NCI-H2227 (cell line): ENCODE data around the gene LRRK1.

Source experiments
- DNase-seq: peaks from one replicate; lab custom pipeline; 2025; ENCODE audit not compliant: unreplicated experiment; lab: John Stamatoyannopoulos, UW

The LRRK1 gene

DNA sequence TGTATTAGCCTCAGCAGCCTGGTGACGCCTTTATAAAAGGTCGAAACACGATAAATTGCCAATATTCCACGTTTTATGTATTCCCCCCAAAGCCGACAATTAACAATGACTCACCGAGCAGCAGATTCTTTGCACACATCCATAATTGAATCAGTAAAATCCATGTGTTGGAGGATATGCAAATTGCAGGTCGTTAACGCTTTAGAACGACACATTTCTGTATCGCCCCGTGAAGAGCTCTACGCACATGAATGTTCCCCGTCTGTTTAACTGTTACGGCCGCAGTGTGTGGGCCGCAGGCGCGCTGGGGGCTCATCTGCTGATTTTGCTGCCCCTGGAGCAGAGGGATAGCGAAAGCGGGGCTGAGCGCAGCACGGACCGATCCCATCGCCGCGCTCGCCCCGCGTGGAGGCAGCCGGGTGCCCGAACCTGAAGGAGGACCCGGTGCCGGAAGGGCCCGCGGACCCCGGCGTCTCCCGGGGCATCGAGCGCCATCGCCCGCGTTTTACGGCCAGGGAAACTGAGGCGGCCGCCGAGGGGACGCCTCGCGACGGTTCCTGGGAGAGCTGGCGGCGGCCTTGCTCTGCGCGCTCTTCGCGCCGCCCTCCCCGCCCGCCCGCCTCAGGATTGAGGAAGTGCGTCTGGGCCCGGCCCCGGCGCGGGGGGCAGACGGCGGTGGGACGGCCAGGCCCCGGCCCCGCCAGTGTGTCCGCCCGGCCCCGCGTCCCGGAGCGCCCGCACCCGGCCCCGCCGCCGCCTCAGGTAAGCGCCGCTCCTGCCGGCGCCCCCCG, at the start of gene LRRK1:
TSS of gene LRRK1 (plus strand) at position 668 of the 791 bp plus-strand sequence. CDS start 5,276 bp downstream, outside the sequence.
- DNase-seq: no peak

DNA sequence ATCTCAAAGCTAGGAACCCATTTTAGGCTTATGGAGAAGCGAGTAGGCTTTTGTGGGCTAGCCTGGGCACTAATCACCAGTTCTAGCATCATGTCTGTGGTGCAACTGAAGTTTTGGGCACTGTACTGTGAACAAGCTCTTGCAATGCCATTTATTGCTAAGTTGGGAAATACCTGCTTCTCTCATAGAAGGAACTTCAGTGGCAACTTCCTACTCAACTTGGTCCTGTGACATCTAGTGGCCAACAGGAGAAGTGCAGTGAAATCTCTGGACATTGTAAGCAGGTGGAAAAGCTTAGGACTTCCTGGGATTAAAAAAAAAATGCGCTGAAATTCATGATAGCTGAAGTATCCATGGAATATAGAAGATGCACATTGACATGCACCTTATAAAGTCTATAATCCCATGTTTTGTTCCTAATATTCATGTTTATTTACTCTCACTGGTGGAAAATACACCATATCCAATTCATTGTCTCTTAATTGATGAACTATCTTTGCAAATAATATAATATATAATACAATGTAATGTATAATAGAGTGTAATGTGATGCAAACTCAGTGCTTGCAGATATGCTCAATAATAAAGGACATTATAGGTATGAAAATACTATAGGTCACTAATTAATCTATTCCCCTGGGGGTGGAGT, 46.0 kb upstream of the LRRK1 start:
- DNase-seq: peak; percentile 63

DNA sequence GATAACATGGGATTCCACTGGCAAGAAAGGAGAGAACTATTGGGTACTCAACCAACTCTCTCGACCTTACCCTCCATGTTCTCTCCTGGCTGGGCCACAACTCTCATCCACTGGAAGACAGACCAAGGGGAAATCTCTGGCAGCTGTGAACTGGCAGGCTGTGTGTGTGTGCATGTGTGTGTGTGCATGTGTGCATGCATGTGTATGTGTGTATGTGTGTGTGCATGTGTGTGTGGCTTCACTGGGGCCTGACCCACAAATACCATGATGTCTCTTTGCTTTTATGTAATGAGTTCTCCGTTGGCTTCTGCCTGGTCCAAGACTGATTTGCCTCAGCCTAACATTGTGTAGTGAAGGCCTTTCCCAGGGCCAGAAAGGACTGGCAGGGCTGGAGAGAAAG, 43.7 kb upstream of the LRRK1 start:
- DNase-seq: no peak

DNA sequence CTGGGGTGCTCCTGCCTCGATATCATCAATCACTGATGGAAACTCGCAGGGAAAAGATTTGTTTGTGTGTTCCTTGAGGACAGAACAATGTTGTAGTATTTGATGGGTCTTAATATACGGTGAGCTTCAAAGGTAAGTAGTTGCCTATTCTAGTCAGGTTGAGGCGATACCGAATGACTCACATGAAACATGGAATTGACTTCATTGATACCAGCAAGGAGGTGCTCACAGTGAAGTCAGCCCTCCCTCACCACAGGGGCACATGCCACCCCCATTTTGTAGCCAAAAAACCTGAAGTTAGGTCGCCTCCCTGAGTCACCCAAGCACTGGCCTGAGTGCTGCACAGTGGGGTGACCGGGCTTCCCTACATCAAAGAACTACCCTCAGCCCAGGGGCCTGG, 43.2 kb upstream of the LRRK1 start:
- DNase-seq: no peak

GRCh38 chr15:100877551-100877950, 41.6 kb upstream of the LRRK1 start:
- DNase-seq: no peak

- no peak for DNase-seq
Measured at GRCh38 chr15:100878130-100878529, 41.0 kb upstream of the LRRK1 start.

DNA sequence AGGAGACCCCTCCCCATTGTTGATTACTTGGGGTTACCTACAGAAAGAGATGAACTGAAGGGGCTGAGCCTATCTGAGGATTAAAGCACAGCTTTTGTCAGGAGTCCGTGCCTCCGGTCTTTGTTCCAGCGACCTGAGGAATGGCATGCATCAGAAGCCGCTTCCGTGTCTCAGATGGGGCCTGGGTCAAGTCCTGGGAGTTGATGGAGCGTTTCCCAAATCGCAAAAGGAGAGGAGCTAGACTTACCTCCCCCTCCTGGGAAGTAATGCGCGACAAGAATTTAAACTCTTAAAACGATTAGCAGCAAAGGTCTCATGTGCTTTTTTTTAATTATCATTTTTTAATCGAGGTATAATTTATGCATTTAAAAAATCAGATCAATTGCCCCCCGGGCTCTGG, 40.5 kb upstream of the LRRK1 start:
- DNase-seq: no peak

GRCh38 chr15:100879061-100879463, 40.1 kb upstream of the LRRK1 start:
- no peak for DNase-seq

GRCh38 chr15:100879464-100880138, 39.6 kb upstream of the LRRK1 start, which contains the start of gene ALDH1A3:
Gene ALDH1A3 (plus strand): TSS chr15:100879831. CDS start chr15:100879908, 77 bp downstream.
- DNase-seq: no peak

DNA sequence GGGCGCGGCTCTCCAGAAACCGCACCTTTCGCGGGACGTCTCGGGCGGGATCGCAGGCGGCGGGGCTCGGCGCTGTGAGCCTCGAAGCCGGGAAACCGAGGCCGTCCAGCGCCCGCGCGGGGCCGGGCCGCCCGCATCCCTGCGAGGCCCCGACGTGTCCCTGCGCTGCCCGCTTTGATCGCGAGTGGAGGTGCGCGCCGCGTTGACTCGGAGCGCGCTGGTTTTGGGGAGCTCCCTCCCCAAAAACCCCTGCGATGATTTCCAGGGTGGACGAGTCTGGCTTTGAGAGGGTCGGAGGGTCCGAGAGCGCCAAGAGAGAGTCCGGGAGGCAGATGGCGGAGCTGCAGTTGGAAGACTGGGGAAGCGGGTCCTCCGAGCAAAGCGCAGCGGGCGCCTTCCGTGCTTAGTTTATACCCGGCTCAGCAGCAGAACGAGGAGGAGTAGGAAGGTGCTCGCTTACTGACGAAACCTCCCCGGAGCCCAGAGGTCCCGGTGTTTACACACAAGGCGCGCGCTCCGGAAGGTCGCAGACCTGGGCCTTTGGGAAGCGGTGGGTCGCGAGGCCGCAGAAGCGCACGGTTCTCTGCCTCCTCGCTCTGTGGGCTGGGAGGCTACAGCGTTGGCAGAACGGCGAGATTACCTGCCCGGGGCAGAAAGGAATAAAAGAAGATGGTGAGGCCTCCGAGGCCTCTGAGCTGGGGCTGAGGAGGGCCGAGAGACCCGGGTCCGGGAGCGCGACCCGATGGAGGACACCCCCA, 38.8 kb upstream of the LRRK1 start:
- DNase-seq: no peak

DNA sequence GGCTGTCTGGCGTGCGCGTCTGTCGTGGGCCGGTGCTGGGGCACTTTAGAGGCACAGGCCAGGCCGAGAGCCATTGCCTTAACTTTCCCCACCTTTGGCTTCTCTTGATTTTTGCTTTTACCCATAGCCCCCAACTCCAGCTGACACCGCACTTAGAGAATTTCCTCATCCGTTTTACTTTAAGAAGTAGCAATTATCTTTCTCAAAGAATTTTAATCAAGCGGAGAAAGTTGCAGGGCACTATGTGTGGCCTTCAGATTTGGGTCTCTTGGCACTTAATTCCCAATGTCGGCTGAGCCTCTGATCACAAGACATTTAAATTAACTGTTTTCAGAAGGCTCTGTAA, 38.3 kb upstream of the LRRK1 start:
- no peak for DNase-seq

DNA sequence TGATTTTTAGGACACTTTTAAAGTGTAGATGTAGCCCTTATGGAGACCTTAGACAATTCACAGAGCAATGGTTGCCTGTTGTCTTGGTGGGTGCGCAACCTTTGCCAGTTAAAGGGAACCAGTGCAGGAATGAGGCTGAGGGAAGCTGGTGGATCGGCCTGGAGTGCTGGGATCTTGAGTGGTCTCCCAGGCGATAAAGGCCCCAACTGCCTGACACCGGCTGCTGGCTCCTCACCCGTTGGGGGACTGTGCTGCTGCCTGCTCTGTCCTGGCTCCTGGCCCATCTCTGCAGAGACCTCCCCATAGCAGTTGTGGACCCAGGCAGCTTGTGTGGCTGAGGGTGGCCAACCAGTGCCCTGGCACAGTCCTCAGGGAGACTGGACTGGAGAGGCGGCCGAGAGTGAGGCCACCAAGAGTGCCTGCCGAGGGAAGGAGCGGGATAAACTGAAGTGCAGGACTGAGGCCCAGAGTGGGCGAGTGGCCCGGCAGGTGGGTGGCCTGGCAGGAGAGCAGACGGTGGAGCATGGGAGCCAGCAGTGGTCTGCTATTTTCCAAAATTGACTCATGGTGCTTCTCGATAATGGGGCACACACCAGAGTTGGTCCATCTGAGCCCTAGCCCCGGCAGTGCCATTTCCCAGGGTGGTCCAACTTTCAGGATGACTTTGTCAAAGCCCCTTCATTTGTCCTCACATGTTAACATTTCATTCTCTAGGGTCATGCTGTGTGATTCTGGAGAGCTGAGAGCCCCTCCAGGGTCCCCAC, 37.4 kb upstream of the LRRK1 start:
- DNase-seq: no peak

DNA sequence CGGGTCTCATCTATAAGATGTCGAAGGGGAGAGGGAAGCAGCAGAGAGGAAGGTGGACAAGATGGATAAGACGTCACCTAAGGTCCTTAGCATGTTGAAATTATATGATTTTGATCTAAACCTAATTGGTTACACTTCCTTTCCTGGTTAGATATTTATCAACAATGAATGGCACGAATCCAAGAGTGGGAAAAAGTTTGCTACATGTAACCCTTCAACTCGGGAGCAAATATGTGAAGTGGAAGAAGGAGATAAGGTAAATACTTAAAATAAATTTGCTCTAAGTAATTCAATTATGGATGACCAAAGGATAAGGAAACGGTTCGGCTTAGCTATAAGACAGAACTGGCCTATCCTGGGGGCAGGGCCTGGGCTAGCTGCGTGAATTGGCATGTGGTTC, 34.0 kb upstream of the LRRK1 start:
- DNase-seq: no peak

DNA sequence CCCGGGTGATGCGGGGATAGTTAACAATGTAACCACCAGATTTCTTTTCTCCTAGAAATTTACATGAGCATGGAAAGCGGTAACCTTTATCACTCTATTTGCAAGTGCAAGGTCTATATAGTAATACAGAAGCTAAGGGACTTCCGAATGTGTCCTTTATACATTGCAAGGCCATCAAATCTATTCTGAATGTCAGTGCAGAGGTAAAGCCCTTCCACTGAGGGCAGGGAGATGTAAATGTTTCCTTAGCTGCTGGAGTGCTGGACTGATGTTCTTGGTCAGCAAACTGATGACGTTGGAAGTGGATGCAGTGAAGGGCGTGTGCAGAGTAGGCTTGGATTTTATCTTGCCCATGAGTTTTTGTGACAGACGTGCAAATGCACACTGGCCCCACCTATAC, 33.3 kb upstream of the LRRK1 start:
- no peak for DNase-seq

DNA sequence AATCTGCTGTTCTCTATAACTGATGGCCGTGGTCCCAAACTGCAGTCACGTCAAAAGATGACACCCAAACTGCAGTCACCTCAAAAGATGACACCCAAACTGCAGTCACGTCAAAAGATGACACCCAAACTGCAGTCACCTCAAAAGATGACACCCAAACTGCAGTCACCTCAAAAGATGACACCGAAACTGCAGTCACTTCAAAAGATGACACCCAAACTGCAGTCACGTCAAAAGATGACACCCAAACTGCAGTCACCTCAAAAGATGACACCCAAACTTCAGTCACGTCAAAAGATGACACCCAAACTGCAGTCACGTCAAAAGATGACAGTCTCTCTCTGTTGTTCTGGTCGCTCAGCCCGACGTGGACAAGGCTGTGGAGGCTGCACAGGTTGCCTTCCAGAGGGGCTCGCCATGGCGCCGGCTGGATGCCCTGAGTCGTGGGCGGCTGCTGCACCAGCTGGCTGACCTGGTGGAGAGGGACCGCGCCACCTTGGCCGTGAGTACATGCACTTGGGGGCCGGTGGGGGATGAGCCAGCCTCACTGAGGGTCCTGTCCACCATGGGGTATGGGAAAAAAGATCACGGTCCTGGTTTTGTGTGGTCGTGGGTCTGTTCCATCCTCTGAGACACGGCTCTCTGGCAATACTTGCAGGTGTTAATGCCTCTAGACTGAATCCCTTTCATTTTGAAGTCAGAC, 31.8 kb upstream of the LRRK1 start:
- no peak for DNase-seq

- DNase-seq: no peak
Measured at GRCh38 chr15:100889385-100890050, 29.6 kb upstream of the LRRK1 start.

DNA sequence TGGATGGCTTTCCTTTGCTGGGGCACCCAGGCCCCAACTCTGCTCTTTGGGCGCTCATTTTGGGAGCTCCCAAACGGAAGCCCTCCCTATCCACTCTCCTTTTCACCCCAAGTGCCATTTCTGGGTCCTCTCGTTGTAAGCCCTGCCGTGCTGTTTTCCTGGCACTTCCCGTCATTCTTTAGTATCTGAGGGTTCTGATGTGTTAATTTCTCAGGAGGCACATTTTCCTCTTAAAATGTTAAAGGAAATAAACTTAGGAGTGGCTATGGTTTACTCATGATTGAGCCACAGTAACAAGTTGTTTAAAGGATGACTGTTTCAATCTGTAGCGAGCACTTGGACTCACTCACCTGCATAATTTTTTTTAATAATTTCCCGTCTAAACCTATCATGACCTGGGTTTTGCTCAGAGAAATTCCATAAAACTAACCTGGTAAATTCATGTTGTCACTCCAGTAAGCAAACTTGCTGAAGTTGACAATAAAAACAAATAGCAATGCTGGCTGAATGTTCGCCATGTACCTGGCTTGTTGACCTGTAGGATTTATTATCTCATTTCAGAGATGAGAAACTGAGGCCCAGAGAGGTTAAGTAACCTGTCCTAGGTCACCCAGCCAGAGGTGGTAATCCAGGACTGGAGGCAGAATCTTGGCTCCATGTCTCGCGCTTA, 29.0 kb upstream of the LRRK1 start:
- no peak for DNase-seq

DNA sequence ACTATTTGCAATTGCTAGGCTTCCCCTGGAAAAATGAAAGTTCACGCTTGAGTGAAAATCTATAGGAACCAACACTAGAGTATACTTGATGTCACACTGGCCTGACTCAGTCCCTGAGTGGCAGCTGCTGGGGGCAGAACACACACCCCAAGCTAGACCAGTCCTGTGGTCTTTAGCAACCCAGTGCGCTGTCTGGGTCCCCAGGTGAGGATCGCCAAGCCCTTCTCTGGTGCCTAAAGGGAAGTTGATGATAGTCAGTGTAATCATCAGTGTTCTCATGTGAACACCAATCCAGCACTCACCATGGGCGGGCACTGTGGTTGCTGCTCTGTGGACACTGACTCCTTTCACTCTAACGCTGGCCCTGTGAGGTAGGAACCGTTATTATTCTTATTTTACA, 28.3 kb upstream of the LRRK1 start:
- no peak for DNase-seq
